Cardiac fibroblast (primary cell): ENCODE measurements around the gene SURF1.
A peak's percentile ranks its signal among the peaks of the same experiment; 100 is the strongest.

ENCODE experiments used
- DNase-seq, 2 donors: peaks; one replicate each; pipeline versions ENCODE4 v3.0.0 to v3.0.0-alpha.2; 2010; ENCODE audit warnings: low read depth in 2 of 2
- H3K4me3 ChIP-seq, 2 donors: replicated peaks in 1 of 2; 1 replicate in 1 of 2; 2 replicates in 1 of 2; pipeline ENCODE4 v1.5.1; 2011; ENCODE audit warnings: low read depth in 2 of 2, low read length in 2 of 2, mild to moderate bottlenecking in 2 of 2, moderate library complexity in 1 of 2
- TF ChIP-seq, protein P1 (sequence below): IDR thresholded peaks from one replicate; pipeline ENCODE4 v1.5.1; 2011; ENCODE audit warnings: low read depth, mild to moderate bottlenecking, low read length, inconsistent platforms

SURF1 gene, protein sequence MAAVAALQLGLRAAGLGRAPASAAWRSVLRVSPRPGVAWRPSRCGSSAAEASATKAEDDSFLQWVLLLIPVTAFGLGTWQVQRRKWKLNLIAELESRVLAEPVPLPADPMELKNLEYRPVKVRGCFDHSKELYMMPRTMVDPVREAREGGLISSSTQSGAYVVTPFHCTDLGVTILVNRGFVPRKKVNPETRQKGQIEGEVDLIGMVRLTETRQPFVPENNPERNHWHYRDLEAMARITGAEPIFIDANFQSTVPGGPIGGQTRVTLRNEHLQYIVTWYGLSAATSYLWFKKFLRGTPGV

DNA sequence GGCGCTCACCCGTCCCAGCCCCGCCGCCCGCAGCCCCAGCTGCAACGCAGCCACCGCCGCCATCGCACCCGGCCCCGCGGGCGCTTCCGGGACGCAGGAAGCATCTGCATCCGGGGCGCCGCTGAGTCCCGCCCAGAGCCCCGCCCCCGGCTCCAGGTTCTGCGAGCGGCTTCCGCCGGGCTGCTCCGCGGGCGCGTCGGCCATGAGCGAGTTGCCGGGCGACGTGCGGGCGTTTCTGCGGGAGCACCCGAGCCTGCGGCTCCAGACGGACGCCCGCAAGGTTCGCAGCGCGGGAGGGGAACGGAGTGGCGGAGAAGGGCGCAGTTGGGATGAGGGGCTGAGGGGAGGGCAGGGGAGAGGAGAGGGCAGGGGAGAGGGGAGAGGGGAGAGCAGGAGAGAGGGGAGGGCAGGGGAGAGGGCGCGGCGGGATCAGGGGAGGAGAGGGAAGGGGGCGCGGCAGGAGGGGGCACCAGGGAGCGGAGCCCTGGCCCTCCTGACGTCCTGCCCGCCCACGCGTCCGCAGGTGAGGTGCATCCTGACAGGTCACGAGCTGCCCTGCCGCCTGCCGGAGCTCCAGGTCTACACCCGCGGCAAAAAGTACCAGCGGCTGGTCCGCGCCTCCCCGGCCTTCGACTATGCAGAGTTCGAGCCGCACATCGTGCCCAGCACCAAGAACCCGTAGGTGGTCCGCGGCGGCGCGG lies at the start of gene SURF1, which contains the start of gene SURF2:
Gene SURF1, minus strand, starts transcription at position 97 of the 701 bp plus-strand sequence. Its CDS starts 34 bp downstream, at position 63.
Gene SURF2, plus strand, starts transcription at position 160 of the 701 bp plus-strand sequence. Its CDS starts 43 bp downstream, at position 203.
- peak within 1 kb of the TSS; percentile 80 to 86 for H3K4me3 ChIP-seq

DNA sequence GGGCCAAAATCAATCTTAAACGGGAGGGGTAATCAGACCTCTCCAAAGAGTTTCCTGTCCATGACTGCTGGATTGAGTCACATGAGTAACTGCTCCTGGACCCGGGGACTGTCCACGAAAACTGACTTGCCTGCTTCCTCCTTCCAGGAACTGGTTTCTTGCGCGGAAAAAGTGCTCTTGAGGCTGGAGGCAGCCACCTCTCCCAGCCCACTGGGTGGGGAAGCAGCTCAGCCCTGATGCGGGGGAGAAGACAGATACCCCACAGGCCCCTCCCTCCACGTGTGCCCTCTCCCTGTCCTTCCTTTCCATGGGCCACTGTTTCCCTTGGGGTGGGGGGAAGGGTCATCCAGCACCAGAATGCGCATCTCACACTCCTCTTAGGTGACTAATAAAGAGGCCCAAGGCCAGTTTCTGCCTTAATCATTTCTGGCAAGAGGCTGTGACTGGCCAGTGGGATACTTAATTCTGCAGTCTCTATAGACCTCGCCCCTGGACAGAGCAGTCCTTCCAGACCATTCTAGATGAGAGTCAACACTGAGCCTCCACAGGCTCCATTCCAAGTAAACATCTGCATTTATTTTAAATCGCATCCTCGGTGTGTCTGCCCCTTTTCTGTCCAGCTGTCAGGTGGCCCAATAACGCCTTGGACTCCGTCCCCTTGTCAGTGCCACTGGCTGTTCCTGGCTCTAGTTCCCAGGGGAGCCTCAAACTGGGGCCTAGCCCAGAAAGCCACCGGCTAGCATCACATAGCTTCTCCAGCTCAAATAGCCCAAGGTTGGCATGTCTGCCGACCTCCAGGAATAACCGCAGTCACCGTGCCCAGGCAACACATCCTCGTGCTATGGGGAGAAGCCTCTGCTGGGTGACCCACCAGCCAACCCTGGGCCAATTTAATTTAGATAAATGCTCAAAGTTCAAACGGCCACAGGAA lies 49.5 kb upstream of the SURF1 start:
- H3K4me3 ChIP-seq = no peak overlapping the region
- DNase-seq = peak; percentile 36 to 58
- TF ChIP-seq, protein P1, sequence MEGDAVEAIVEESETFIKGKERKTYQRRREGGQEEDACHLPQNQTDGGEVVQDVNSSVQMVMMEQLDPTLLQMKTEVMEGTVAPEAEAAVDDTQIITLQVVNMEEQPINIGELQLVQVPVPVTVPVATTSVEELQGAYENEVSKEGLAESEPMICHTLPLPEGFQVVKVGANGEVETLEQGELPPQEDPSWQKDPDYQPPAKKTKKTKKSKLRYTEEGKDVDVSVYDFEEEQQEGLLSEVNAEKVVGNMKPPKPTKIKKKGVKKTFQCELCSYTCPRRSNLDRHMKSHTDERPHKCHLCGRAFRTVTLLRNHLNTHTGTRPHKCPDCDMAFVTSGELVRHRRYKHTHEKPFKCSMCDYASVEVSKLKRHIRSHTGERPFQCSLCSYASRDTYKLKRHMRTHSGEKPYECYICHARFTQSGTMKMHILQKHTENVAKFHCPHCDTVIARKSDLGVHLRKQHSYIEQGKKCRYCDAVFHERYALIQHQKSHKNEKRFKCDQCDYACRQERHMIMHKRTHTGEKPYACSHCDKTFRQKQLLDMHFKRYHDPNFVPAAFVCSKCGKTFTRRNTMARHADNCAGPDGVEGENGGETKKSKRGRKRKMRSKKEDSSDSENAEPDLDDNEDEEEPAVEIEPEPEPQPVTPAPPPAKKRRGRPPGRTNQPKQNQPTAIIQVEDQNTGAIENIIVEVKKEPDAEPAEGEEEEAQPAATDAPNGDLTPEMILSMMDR = no peak

More for the DNA sequence above, at the start of gene SURF1, which contains the start of gene SURF2:
- TF ChIP-seq, protein P1 = no peak
- DNase-seq = peak; percentile 67 to 79

DNA sequence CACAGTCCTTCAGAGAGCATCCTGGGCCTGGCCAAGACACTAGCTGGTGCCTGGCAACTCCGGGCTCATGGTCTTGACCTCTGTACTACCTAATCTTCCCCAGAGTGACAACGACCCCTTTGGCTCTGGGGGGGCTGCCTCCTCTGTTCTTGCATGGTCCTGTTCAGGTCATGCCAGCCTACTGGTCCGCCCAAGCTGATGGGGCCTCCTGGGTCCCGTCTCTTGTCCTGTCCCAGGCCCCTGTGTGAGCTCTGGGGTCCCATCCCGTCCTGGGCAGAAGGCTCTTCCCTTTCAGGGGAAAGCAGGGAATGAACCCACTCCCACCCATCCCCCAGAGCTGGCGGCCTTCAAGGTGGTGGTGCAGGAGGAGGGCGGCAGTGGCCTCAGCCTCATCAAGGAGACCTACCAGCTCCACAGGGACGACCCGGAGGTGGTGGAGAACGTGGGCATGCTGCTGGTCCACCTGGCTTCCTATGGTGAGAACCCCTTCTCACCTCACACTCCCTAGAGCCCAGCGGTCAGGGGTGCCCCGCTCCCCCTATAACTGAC lies 48.2 kb upstream of the SURF1 start:
- DNase-seq = no peak
- TF ChIP-seq, protein P1 = no peak
- no peak overlapping the region for H3K4me3 ChIP-seq

DNA sequence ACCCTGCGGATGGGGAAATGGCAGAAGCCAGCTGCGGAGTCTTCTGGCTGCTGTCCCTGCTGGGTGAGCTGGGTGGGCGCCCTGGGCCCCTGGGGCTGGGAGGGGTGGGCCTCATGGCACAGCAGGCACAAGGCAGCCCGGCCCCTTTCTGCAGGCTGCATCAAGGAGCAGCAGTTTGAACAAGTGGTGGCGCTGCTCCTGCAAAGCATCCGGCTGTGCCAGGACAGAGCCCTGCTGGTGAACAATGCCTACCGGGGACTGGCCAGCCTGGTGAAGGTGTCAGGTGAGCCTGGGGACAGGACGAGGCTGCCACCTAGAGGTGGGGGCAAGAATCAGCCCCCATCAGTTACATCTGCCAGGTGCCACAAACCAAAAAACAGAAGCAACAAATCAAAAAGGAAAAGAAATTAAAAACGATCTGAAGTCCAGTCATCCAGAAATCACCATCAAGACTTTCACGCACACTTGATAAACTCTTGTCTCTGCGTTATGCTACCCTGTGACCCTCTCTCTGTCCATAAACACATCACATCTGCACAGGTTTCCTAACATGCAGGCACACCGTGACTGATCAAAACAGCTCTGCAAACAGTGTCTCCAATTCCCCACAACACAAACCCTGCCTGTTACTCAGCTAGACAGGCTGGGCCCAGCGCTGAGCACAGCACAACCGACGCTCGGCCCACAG lies 47.6 kb upstream of the SURF1 start:
- TF ChIP-seq, protein P1 = peak; percentile 54
- DNase-seq = peak; percentile 18 to 19

DNA sequence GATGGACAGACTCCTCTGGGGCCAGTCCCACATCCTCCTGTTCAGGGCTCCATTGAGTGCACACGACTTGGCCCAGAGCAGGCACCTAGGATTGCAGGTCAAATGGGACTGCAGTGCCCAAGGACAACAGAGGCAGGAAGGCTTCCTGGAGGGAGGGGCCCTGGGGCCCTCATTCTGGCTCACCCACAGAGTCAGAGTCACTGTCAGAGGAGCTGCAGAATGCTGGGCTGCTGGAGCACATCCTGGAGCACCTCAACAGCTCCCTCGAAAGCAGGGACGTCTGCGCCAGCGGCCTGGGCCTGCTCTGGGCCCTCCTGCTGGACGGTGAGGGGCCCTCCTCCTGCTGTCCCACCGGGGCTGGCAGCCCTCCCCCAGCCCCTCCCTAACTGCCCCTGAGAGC lies 46.4 kb upstream of the SURF1 start:
- no peak for DNase-seq
- no peak overlapping the region for H3K4me3 ChIP-seq
- TF ChIP-seq, protein P1 = no peak

More for the DNA sequence above, 47.6 kb upstream of the SURF1 start:
- no peak overlapping the region for H3K4me3 ChIP-seq
